ENCODE measurements around the gene MACROD1. TPM values are rescaled to one million over a fixed set of nuclear protein-coding genes. Genes with fewer than 3 reads are reported as not detected.
A peak's percentile ranks its signal among the peaks of the same experiment; 100 is the strongest.

MACROD1 gene
- total and polyA plus RNA-seq, 9 of the 15 experiments (the other 6 are each of a cell fraction or from before 2014, with no cell fraction given) = 1.1 to 60.0 (median 26.4) TPM

DNA sequence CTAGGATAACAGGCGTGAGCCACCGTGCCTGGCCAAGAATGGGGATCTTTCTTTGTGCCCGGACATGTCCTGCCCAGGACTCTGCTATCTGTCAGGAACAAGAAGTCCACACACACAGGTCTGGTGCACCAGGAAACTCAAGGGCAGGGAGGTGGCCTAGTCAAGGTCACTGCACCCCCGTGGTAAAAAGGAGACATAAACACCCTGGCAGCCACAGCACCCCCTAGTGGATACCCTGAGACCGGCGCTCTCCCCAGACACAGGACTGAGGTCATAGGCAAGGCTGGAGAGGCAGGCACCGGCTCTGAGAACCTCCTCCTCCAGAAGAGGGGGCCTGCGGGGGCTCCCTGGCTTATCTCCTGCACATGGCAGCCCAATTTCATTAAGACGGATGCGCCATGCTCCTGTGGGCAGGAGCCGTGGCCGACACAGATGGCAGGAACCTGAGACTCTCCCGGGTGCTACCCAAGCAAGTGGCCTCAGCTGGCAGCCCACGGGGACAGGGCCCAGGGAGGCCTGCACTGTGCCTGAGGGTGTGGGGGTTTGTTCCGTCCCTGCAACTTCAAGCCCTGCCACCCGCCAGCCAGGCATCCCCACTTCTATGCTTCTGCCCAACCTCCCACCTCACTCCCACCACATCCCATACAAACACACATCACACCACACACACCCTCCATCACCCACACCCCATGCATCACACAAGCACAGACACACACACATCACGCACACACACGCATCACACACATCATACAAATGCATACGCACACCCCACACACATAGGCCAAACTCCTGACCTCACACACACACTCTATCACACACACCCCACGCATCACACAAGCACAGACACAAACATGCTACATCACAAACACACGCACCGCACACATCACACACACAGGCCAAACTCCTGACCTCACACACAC lies 19.6 kb downstream of the MACROD1 start:
- FAIRE-seq (peak; percentile 85), DNase-seq (ENCODE audit: extremely low read depth in 1 of 4, low spot score in 3 of 4) (peak; percentile 83 to 87 (median 84)), ATAC-seq (peak; percentile 93)
- Histone ChIP-seq H3K9ac (ENCODE audit: insufficient read depth in 1 of 2, low read depth in 2 of 2, low read length in 2 of 2) (peak overlapping the region in 1 of 2 experiments; percentile 53; a peak in 2 of 4 replicates), H3K27me3 (ENCODE audit: control insufficient read depth in 2 of 2, insufficient read depth in 2 of 2, low read length in 2 of 2) (no peaks in the 10 kb centered on the region), H3K27ac (ENCODE audit: extremely low read depth, low read depth, low read length) (peak overlapping the region; percentile 64), H4K20me1 (replicated peaks; ENCODE audit: control insufficient read depth, insufficient read depth, low read length) (peaks cover 18% of the 10 kb centered on the region), H2AFZ (ENCODE audit: low read depth, low read length) (peak overlapping the region; percentile 10; the same call in 1 of the 2 replicates), H3K79me2 (ENCODE audit: control insufficient read depth, insufficient read depth, low read length) (peaks cover 2% of the 10 kb centered on the region; the same call in 2 of the 3 replicates), H3K4me1 (replicated peaks in 1 of 2; ENCODE audit: control insufficient read depth in 2 of 2, insufficient read depth in 2 of 2, low read length in 2 of 2) (peaks cover 0 to 58% of the 10 kb centered on the region in 2 experiments; a peak in 4 of 5 replicates), H3K9me1 (ENCODE audit: control insufficient read depth, insufficient read depth, low read length) (no peaks in the 10 kb centered on the region), H3K9me3 (replicated peaks; ENCODE audit: control insufficient read depth, insufficient read depth, low read depth, low read length) (no peaks in the 10 kb centered on the region), H3K4me3 (no peak overlapping the region), H3K4me2 (ENCODE audit: insufficient read depth, low read length) (no peak overlapping the region), H3K36me3 (ENCODE audit: control insufficient read depth, insufficient read depth, low read length) (peaks cover 10% of the 10 kb centered on the region; the same call in 2 of the 3 replicates)
- no TSS peak for BruUV-seq (replicated peaks)
- ChIA-PET CTCF (ENCODE audit: low intra/inter-chr PET ratio) (interaction anchor here (0.7 to 1.1 kb wide), 3 partner anchors 58 to 1111 kb away, joined by 3 read pairs; no protein-coding TSS in a partner anchor), POLR2A (no interaction called here)
- intact Hi-C loops (cut with micrococcal nuclease) = loop anchor here (5.0 to 10.0 kb wide), 4 partner anchors 54 to 401 kb away; no protein-coding TSS in a partner anchor
- 62% methylated on average over 21 of the region's 22 CpGs for WGBS (ENCODE audit: insufficient coverage, low coverage, missing lambda C conversion rate)
- in situ Hi-C loops (cut with MboI) = loop anchor here (5.0 to 10.0 kb wide), 2 partner anchors 309 to 381 kb away; partner anchors contain the start of genes MARK2 and ZFTA
- TF ChIP-seq PRDM10 (IDR thresholded peaks at IDR 0.05; ENCODE audit: partially characterized antibody) (peak; percentile 17), ZBTB9 (CRISPR knock-in tag; IDR thresholded peaks at IDR 0.05) (no peak), RBM25 (IDR thresholded peaks at IDR 0.05; ENCODE audit: low read depth, low read length, severe bottlenecking) (no peak), TCF7 (IDR thresholded peaks at IDR 0.05; ENCODE audit: borderline replicate concordance) (no peak), NELFE (IDR thresholded peaks at IDR 0.05; ENCODE audit: insufficient read depth, insufficient read length) (no peak)
- TF ChIP-seq, protein P1, sequence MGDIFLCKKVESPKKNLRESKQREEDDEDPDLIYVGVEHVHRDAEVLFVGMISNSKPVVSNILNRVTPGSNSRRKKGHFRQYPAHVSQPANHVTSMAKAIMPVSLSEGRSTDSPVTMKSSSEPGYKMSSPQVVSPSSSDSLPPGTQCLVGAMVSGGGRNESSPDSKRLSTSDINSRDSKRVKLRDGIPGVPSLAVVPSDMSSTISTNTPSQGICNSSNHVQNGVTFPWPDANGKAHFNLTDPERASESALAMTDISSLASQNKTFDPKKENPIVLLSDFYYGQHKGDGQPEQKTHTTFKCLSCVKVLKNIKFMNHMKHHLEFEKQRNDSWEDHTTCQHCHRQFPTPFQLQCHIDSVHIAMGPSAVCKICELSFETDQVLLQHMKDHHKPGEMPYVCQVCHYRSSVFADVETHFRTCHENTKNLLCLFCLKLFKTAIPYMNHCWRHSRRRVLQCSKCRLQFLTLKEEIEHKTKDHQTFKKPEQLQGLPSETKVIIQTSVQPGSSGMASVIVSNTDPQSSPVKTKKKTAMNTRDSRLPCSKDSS (IDR thresholded peaks at IDR 0.05; ENCODE audit: low read depth, partially characterized antibody) = peak; percentile 23
- TF ChIP-seq, protein P2, sequence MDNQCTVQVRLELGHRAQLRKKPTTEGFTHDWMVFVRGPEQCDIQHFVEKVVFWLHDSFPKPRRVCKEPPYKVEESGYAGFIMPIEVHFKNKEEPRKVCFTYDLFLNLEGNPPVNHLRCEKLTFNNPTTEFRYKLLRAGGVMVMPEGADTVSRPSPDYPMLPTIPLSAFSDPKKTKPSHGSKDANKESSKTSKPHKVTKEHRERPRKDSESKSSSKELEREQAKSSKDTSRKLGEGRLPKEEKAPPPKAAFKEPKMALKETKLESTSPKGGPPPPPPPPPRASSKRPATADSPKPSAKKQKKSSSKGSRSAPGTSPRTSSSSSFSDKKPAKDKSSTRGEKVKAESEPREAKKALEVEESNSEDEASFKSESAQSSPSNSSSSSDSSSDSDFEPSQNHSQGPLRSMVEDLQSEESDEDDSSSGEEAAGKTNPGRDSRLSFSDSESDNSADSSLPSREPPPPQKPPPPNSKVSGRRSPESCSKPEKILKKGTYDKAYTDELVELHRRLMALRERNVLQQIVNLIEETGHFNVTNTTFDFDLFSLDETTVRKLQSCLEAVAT (IDR thresholded peaks at IDR 0.05) = 0 out of 4 replicates have a peak, but pooled peaks have one; percentile 23 to 24
